Measurements from ENCODE around the gene RASSF3. TPM values are rescaled to one million over a fixed set of nuclear protein-coding genes. Genes with fewer than 3 reads are reported as not detected.

RASSF3 gene
- total and polyA plus RNA-seq, 2 experiments from 2014 or later = 4.8 to 23.6 TPM

GRCh38 chr12:64722835-64723234, 112.5 kb downstream of the RASSF3 start:
- Histone ChIP-seq H3K27me3 (no peaks in the 10 kb centered on the region), H3K9me3 (ENCODE audit: low read depth) (no peaks in the 10 kb centered on the region), H3K27ac (no peak overlapping the region), H3K4me3 (no peak overlapping the region), H3K4me1 (ENCODE audit: low read depth) (no peaks in the 10 kb centered on the region), H3K36me3 (peaks cover 28% of the 10 kb centered on the region)
- no peak for DNase-seq (ENCODE audit: low read depth in 1 of 2, low spot score in 1 of 2)
- TF ChIP-seq CTCF (IDR thresholded peaks at IDR 0.05; ENCODE audit: low read depth, low read length) = no peak

GRCh38 chr12:64723630-64724029, 113.3 kb downstream of the RASSF3 start:
- no peak for TF ChIP-seq CTCF (IDR thresholded peaks at IDR 0.05; ENCODE audit: low read depth, low read length)
- Histone ChIP-seq H3K9me3 (ENCODE audit: low read depth) (no peaks in the 10 kb centered on the region), H3K4me1 (ENCODE audit: low read depth) (no peaks in the 10 kb centered on the region), H3K36me3 (peaks cover 28% of the 10 kb centered on the region), H3K27me3 (no peaks in the 10 kb centered on the region), H3K4me3 (no peak overlapping the region), H3K27ac (no peak overlapping the region)
- DNase-seq (ENCODE audit: low read depth in 1 of 2, low spot score in 1 of 2) = no peak

GRCh38 chr12:64724201-64724745, 114.0 kb downstream of the RASSF3 start:
- no peak for DNase-seq (ENCODE audit: low read depth in 1 of 2, low spot score in 1 of 2)
- H3K4me1 ChIP-seq (ENCODE audit: low read depth) = no peaks in the 10 kb centered on the region
- no peak for TF ChIP-seq CTCF (IDR thresholded peaks at IDR 0.05; ENCODE audit: low read depth, low read length)
- no peak overlapping the region for H3K4me3 ChIP-seq
- no peak overlapping the region for H3K27ac ChIP-seq
- H3K9me3 ChIP-seq (ENCODE audit: low read depth) = no peaks in the 10 kb centered on the region
- no peaks in the 10 kb centered on the region for H3K27me3 ChIP-seq
- peaks cover 28% of the 10 kb centered on the region for H3K36me3 ChIP-seq

GRCh38 chr12:64729909-64730587, 119.8 kb downstream of the RASSF3 start:
- H3K4me1 ChIP-seq (ENCODE audit: low read depth) = peaks cover 5% of the 10 kb centered on the region
- peak in 1 of 2 donors; percentile 8 for DNase-seq (ENCODE audit: low read depth in 1 of 2, low spot score in 1 of 2)
- H3K9me3 ChIP-seq (ENCODE audit: low read depth) = no peaks in the 10 kb centered on the region
- H3K4me3 ChIP-seq = no peak overlapping the region
- H3K27ac ChIP-seq = peak overlapping the region; percentile 66
- peaks cover 11% of the 10 kb centered on the region for H3K36me3 ChIP-seq
- H3K27me3 ChIP-seq = no peaks in the 10 kb centered on the region
- no peak for TF ChIP-seq CTCF (IDR thresholded peaks at IDR 0.05; ENCODE audit: low read depth, low read length)

- H3K27ac ChIP-seq = peak overlapping the region; percentile 66
- H3K4me1 ChIP-seq (ENCODE audit: low read depth) = peaks cover 5% of the 10 kb centered on the region
- H3K27me3 ChIP-seq = no peaks in the 10 kb centered on the region
- DNase-seq (ENCODE audit: low read depth in 1 of 2, low spot score in 1 of 2) = no peak
- no peak overlapping the region for H3K4me3 ChIP-seq
- TF ChIP-seq CTCF (IDR thresholded peaks at IDR 0.05; ENCODE audit: low read depth, low read length) = no peak
- H3K9me3 ChIP-seq (ENCODE audit: low read depth) = no peaks in the 10 kb centered on the region
- peaks cover 13% of the 10 kb centered on the region for H3K36me3 ChIP-seq
Observed at GRCh38 chr12:64730588-64730969, 120.3 kb downstream of the RASSF3 start.
